Stimulated activated memory B cell treated with anti-CD40 and anti-IgM and Interleukin-4, amounts not matched to agents 10 μg/mL and 1 μg/mL and 100 μg/mL, for 72 hours (primary cell): ENCODE measurements around the gene NT5C3A.
"Not testable (repeated sequence)": the region's sequence is repeated elsewhere in the genome, so short reads cannot be mapped to it uniquely, and the experiment has no call there.

Experiments
- ATAC-seq: fragments of 150-1000 bp; cut with Tn5 transposase; 2 replicates; pipeline ENCODE4 v1.10.0; 2021
- H3K27ac Mint-ChIP-seq: one replicate; pipeline ENCODE4 v1.8.0; 2022; ENCODE audit warnings: mild to moderate bottlenecking, mixed read lengths
- H3K27me3 Mint-ChIP-seq: one replicate; pipeline ENCODE4 v1.8.0; 2022; ENCODE audit warnings: mixed read lengths
- H3K36me3 Mint-ChIP-seq: one replicate; pipeline ENCODE4 v1.8.0; 2022; ENCODE audit warnings: mixed read lengths
- H3K4me1 Mint-ChIP-seq: one replicate; pipeline ENCODE4 v1.8.0; 2022; ENCODE audit warnings: mixed read lengths
- H3K4me3 Mint-ChIP-seq: one replicate; pipeline ENCODE4 v1.8.0; 2022; ENCODE audit warnings: mild to moderate bottlenecking, moderate library complexity, mixed read lengths
- H3K9me3 Mint-ChIP-seq: one replicate; pipeline ENCODE4 v1.8.0; 2022; ENCODE audit warnings: mixed read lengths

NT5C3A gene

DNA sequence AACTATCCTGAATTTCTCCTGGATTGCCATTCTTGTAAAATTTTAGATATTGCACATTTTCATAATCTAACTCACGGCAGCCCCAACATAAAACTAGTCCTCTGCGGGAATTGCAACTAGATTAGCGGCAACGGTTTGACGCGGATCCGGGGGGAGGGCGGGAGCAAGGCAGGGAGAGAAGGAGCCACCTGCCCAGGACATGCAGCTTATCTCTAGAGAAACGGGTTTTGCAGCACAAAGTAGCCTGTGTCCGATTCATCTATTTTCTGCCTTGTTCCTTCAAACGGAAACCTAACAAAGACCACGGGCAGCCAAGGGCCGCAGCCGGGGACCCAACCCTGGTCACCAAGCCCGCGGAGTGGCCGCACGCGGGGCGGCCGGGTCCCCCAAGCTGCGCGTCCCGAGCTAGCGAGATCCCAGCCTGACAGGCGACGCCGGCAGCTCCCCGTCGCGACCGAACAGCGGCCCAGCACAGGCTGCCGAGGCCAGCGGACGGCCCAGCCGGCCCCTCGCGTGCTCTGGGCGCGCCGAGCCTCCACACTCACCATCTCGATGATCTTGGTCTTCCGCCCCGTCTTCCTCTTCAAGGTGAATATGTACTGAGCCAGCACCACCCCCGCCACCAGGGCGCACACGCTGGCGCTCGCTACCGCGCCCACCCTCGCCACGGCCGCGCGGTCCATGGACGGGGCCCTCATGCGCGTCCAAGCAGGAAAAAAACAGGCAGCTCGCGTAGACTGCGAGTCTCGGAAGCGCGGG, at the start of gene NT5C3A:
TSS of gene NT5C3A (minus strand) at position 754 of the 759 bp plus-strand sequence. CDS start at position 683, 71 bp downstream.
- peak within 1 kb of the TSS; percentile 84 for H3K4me3 Mint-ChIP-seq
- peak; percentile 0 for ATAC-seq
- peaks cover 39% of the 10 kb centered on the region for H3K4me1 Mint-ChIP-seq

DNA sequence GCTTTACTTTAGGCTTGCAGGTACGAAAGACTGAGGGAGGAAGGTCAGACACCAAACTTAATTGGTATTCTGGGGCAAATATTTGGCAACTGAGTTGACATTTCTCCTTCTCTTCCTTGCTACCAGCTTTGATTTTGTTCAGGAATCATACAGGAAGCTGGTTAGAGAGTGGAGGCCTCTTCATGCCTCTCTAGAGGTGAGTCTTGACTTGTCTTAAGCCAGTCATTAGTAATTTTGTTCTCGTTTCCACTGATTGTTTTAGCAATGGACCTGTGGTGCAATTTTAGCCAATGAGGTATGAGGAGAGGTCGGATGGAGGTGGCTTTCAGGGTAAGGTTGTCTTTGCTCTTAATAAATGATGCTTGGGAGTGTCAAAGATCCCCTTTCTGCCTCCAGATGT, 49.0 kb upstream of the NT5C3A start:
- Mint-ChIP-seq H3K4me3 (no peak overlapping the region), H3K36me3 (no peaks in the 10 kb centered on the region), H3K27ac (no peak overlapping the region), H3K9me3 (no peaks in the 10 kb centered on the region), H3K4me1 (peaks cover 19% of the 10 kb centered on the region), H3K27me3 (no peaks in the 10 kb centered on the region)
- no peak for ATAC-seq

More for the DNA sequence above, at the start of gene NT5C3A:
- Mint-ChIP-seq H3K36me3 (peaks cover 14% of the 10 kb centered on the region), H3K27me3 (no peaks in the 10 kb centered on the region), H3K27ac (peak within 1 kb of the TSS; percentile 89), H3K9me3 (peaks cover 4% of the 10 kb centered on the region)

- no peaks in the 10 kb centered on the region for H3K36me3 Mint-ChIP-seq
- H3K27ac Mint-ChIP-seq: peak overlapping the region; percentile 93
- no peak for ATAC-seq
- H3K4me3 Mint-ChIP-seq: peak overlapping the region; percentile 74
- H3K9me3 Mint-ChIP-seq: no peaks in the 10 kb centered on the region
- H3K27me3 Mint-ChIP-seq: no peaks in the 10 kb centered on the region
- peaks cover 36% of the 10 kb centered on the region for H3K4me1 Mint-ChIP-seq
These were observed 47.2 kb upstream of the NT5C3A start for GRCh38 chr7:33109758-33110238.

DNA sequence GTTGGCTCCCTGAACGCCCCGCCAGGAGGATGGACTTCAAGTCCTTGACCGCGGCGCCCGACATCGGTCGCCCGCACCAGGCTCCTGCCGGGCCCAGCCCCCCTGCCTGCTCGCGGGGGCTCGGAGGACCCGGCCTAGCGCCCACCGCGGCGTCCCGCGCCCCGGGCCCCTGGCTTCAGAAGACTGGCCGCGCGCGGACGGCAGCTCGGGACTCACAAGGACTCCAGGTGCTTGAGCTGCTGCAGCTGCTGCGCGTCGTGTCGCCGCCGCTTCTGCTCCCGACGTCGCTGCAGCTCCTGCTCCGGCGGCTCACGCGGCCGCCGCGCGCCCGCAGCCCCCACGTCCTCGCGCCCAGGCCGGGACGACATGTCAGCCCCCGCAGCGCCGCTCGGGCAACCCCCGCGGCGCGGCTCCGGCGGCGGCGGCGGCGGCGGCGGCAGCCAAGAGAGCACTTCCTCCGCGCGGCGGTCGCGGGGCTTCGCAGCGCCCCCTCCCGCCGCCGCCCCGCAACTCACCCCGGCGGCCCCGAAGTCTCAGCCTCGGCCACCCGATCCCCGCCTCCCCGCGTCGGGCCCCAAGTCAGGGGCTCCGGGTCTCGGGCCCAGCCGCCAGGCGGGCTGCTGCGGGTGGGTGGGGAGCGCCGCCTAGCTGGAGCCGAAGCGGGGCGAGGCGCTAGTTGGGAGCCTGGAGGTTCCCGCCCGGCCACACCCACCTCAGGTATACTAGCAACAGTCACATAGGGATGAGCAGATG, 46.6 kb upstream of the NT5C3A start, which contains the start of gene RP9:
TSS of gene RP9 (minus strand) at position 400 of the 753 bp plus-strand sequence. CDS start at position 368, 32 bp downstream.
- Mint-ChIP-seq H3K4me1 (peaks cover 41% of the 10 kb centered on the region), H3K4me3 (peak within 1 kb of the TSS; percentile 92), H3K36me3 (peaks cover 1% of the 10 kb centered on the region), H3K27ac (peak within 1 kb of the TSS; percentile 93), H3K9me3 (no peaks in the 10 kb centered on the region), H3K27me3 (no peaks in the 10 kb centered on the region)
- ATAC-seq: peak; percentile 94

GRCh38 chr7:33108554-33109004, 46.0 kb upstream of the NT5C3A start:
- Mint-ChIP-seq H3K9me3 (no peaks in the 10 kb centered on the region), H3K27ac (peak overlapping the region; percentile 93), H3K4me3 (peak overlapping the region; percentile 92), H3K36me3 (peaks cover 7% of the 10 kb centered on the region), H3K4me1 (peaks cover 47% of the 10 kb centered on the region), H3K27me3 (no peaks in the 10 kb centered on the region)
- peak; percentile 28 for ATAC-seq

GRCh38 chr7:33107136-33108066, 44.8 kb upstream of the NT5C3A start:
- H3K36me3 Mint-ChIP-seq: peaks cover 19% of the 10 kb centered on the region
- H3K27me3 Mint-ChIP-seq: no peaks in the 10 kb centered on the region
- H3K9me3 Mint-ChIP-seq: no peaks in the 10 kb centered on the region
- peak overlapping the region; percentile 93 for H3K27ac Mint-ChIP-seq
- H3K4me1 Mint-ChIP-seq: peaks cover 51% of the 10 kb centered on the region
- H3K4me3 Mint-ChIP-seq: peak overlapping the region; percentile 92
- no peak for ATAC-seq

DNA sequence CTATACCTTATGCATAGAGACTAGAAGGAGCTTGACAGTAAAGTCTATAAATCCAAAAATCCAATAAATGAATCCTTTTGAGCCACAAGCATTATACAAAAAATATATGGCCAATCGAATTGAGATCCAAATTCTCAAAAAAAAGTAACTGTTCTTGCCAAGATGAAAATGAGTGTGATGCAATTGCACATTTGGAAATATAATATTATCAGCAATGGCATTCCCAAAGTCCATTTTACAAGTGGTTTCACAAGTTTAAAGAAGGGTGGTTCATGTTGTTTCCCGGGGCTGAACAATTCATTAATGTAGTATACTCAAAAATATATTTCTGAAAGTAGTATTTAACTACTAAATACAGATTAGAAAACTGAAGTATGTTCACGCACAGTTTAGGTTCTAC, 39.3 kb upstream of the NT5C3A start:
- peaks cover 48% of the 10 kb centered on the region for H3K36me3 Mint-ChIP-seq
- peaks cover 66% of the 10 kb centered on the region for H3K4me1 Mint-ChIP-seq
- H3K9me3 Mint-ChIP-seq: no peaks in the 10 kb centered on the region
- ATAC-seq: no peak
- H3K27ac Mint-ChIP-seq: peak overlapping the region; percentile 94
- H3K27me3 Mint-ChIP-seq: no peaks in the 10 kb centered on the region
- no peak overlapping the region for H3K4me3 Mint-ChIP-seq

- ATAC-seq: no peak
- Mint-ChIP-seq H3K4me3 (no peak overlapping the region), H3K27me3 (no peaks in the 10 kb centered on the region), H3K9me3 (no peaks in the 10 kb centered on the region), H3K36me3 (peaks cover 58% of the 10 kb centered on the region), H3K27ac (peak overlapping the region; percentile 94), H3K4me1 (peaks cover 54% of the 10 kb centered on the region)
These were observed 38.2 kb upstream of the NT5C3A start for GRCh38 chr7:33100770-33101169.

DNA sequence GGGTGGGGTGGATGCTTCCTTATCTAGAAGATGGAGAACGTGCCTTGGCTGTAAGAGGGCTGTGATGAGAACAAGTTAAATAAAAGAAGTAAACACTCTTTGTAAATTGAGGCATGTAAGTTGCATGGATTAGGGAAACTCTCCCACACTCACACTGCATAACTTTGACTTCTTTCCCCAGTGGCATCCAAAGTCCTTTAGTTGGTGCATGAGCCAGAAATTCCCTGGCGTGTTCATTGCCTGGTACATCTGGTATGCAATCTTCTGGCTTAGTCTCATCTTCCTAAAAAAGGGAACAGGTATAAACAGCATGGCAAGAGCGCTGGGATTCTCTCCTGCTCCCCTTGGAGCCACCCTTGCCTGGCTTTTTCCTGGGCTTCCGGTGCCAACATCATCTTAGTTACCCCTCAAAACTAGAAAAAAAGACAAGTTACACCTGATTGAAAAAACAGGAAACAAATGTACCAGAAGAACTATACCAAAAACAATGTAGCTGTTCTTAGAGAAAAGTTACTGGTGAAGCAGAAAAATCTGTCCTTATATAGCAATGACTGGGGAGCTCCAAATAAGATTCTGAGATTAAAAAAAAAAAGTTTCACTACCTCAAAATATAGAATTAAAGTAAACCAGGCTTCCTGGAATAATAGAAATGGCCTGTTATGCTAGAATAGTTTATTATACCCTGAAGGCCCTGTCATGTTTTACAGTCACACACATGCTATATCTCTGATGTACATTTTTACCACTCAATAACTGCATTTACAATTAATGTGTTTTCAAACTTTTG, 36.8 kb upstream of the NT5C3A start:
- H3K27me3 Mint-ChIP-seq: no peaks in the 10 kb centered on the region
- peak; percentile 74 for ATAC-seq
- H3K9me3 Mint-ChIP-seq: no peaks in the 10 kb centered on the region
- peaks cover 43% of the 10 kb centered on the region for H3K4me1 Mint-ChIP-seq
- H3K36me3 Mint-ChIP-seq: peaks cover 69% of the 10 kb centered on the region
- peak overlapping the region; percentile 94 for H3K27ac Mint-ChIP-seq
- H3K4me3 Mint-ChIP-seq: no peak overlapping the region

DNA sequence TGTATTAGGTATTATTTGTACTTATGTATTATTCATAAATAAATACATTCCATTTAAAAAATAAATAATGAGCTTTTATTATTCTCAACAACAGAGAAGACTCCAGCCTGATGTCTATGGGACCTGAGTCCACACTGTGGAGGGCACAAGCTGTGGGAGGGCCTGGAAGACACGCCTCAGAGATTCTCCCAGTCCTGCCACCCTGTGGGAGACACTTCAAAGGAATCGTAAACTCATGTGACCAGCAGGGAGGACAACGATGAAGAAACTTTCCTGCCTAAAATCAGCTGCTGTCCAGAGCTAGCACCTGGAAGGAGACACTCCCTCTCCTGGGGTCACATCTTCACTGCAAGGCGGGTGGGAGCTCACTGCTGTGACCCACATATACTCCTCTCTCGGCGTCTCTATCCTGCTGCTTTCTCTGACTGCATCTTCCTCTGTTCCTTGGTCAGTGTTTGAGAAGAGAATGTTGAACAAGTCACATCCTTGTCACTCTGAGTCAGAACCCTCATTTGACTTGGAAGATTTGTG, 32.2 kb upstream of the NT5C3A start:
- not testable (repeated sequence) for ATAC-seq, H3K27me3 Mint-ChIP-seq, H3K27ac Mint-ChIP-seq, H3K9me3 Mint-ChIP-seq, H3K4me3 Mint-ChIP-seq
- peaks cover 66% of the 10 kb centered on the region for H3K36me3 Mint-ChIP-seq
- H3K4me1 Mint-ChIP-seq: peaks cover 15% of the 10 kb centered on the region

- Mint-ChIP-seq H3K4me1 (peaks cover 10% of the 10 kb centered on the region), H3K4me3 (no peak overlapping the region), H3K27ac (peak overlapping the region; percentile 2), H3K9me3 (no peaks in the 10 kb centered on the region), H3K36me3 (peaks cover 51% of the 10 kb centered on the region), H3K27me3 (no peaks in the 10 kb centered on the region)
- no peak for ATAC-seq
These were observed 30.7 kb upstream of the NT5C3A start for GRCh38 chr7:33093266-33093665.

- Mint-ChIP-seq H3K27me3 (no peaks in the 10 kb centered on the region), H3K36me3 (peaks cover 41% of the 10 kb centered on the region), H3K27ac (no peak overlapping the region), H3K9me3 (no peaks in the 10 kb centered on the region), H3K4me3 (no peak overlapping the region), H3K4me1 (peaks cover 10% of the 10 kb centered on the region)
- ATAC-seq: no peak
These were observed 29.1 kb upstream of the NT5C3A start for GRCh38 chr7:33091641-33092191.

DNA sequence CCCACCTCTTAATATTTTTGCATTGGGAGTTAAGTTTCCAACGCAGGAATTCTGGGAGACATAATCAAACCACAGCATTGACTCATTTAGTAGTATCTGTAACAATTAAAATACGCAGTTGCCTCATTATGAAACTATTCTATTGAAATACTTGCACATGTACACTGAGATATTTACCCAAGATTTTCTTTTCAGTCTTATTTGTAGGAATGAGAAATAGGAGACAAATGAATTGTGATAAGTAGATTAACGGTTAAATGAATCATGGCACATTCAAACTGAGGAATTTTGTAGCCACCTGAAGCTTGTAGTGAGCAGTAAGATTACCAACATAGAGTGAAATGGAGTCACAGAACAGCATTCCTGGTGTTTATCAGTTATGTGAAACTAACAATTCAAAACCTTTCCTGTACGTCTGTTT, 28.5 kb upstream of the NT5C3A start:
- Mint-ChIP-seq H3K27ac (no peak overlapping the region), H3K36me3 (peaks cover 37% of the 10 kb centered on the region), H3K27me3 (no peaks in the 10 kb centered on the region), H3K4me3 (no peak overlapping the region), H3K9me3 (no peaks in the 10 kb centered on the region), H3K4me1 (peaks cover 10% of the 10 kb centered on the region)
- no peak for ATAC-seq
